HepG2 (cell line): ENCODE measurements around the gene PRKAR2B. TPM values are rescaled to one million over a fixed set of nuclear protein-coding genes. Genes with fewer than 3 reads are reported as not detected.

Experiments
- ATAC-seq: fragments of 200-7000 bp; cut with Tn5 transposase; 3 replicates; pipeline ENCODE4 v1.9.1; 2020; ENCODE audit warnings: mild to moderate bottlenecking, moderate library complexity
- BruUV-seq: library from RNA; stranded (reverse); fragments of 400-500 nt; replicated peaks from 2 replicates; lab custom pipeline; 2021; lab: Mats Ljungman, UMichigan
- CTCF ChIA-PET: fragments of 300-600 bp; formaldehyde crosslinking; extraction: SDS; loops from one replicate; lab custom pipeline; 2021; ENCODE audit warnings: low total read pairs, inconsistent platforms, low intra/inter-chr PET ratio; lab: Yijun Ruan, JAX
- POLR2A ChIA-PET: fragments of 350-600 bp; sonication (Branson Sonifier 250); formaldehyde crosslinking; loops from one replicate; lab custom pipeline; 2020; ENCODE audit warnings: antibody characterized with exemption, inconsistent platforms; lab: Yijun Ruan, JAX
- DNase-seq: peaks from one replicate; pipeline ENCODE4 v3.0.0-alpha.2; 2015; ENCODE audit warnings: low spot score
- FAIRE-seq: peaks from 3 replicates; lab custom pipeline; 2011; peaks lifted over from hg19 to GRCh38; lab: Jason Lieb, UNC
- H2AFZ ChIP-seq: one replicate; pipeline ENCODE4 v1.6.1; 2011; ENCODE audit warnings: low read length, inconsistent platforms
- H3K27ac ChIP-seq: fragments of 300-600 bp; 3 replicates; pipeline ENCODE4 v1.8.0; 2011; ENCODE audit warnings: mixed run types, mild to moderate bottlenecking, mixed read lengths, low read length, inconsistent platforms; ENCODE audit not compliant: insufficient read depth; ENCODE audit errors: extremely low read length
- H3K27me3 ChIP-seq, 2 experiments: fragments of 200-600 bp in 1 of 2; 2 replicates in 1 of 2; 3 replicates in 1 of 2; pipeline versions ENCODE4 v1.6.0 to v1.8.0; 2011; ENCODE audit warnings: low read length in 2 of 2, mild to moderate bottlenecking in 2 of 2, moderate library complexity in 2 of 2, inconsistent platforms in 1 of 2; ENCODE audit not compliant: insufficient read depth in 2 of 2, control insufficient read depth in 1 of 2
- H3K36me3 ChIP-seq, 2 experiments: fragments of 200-600 bp in 1 of 2; replicated peaks in 1 of 2; 2 replicates in 1 of 2; 3 replicates in 1 of 2; pipeline versions ENCODE4 v1.5.1 to v1.8.0; 2011; ENCODE audit warnings: low read length in 2 of 2, inconsistent platforms in 1 of 2; ENCODE audit not compliant: insufficient read depth in 2 of 2, control insufficient read depth in 1 of 2
- H3K4me1 ChIP-seq: 2 replicates; pipeline ENCODE4 v1.5.1; 2012; ENCODE audit warnings: low read length, inconsistent platforms; ENCODE audit not compliant: insufficient read depth
- H3K4me2 ChIP-seq: 2 replicates; pipeline ENCODE4 v1.6.0; 2011; ENCODE audit warnings: low read depth, low read length, inconsistent platforms
- H3K4me3 ChIP-seq, 3 experiments: fragments of 200-600 bp in 1 of 3; sonication (generic), shearing (Covaris generic) in 1 of 3; replicated peaks in 1 of 3; 2 replicates each; pipeline ENCODE4 v1.5.1; 2011 to 2016; ENCODE audit warnings: low read length in 3 of 3, inconsistent platforms in 2 of 3, low read depth in 2 of 3, mild to moderate bottlenecking in 2 of 3, control low read depth in 1 of 3, mixed read lengths in 1 of 3; ENCODE audit not compliant: insufficient read depth in 1 of 3
- H3K79me2 ChIP-seq: one replicate; pipeline ENCODE4 v1.6.1; 2011; ENCODE audit warnings: low read length, inconsistent platforms; ENCODE audit not compliant: insufficient read depth
- H3K9ac ChIP-seq: 2 replicates; pipeline ENCODE4 v1.6.0; 2011; ENCODE audit warnings: mild to moderate bottlenecking, low read depth, low read length, inconsistent platforms; ENCODE audit not compliant: insufficient read depth
- H3K9me3 ChIP-seq: 2 replicates; pipeline ENCODE4 v1.5.1; 2012; ENCODE audit warnings: mild to moderate bottlenecking, low read length
- H4K20me1 ChIP-seq: 2 replicates; pipeline ENCODE4 v1.6.0; 2011; ENCODE audit warnings: inconsistent platforms, mild to moderate bottlenecking, low read length, moderate library complexity; ENCODE audit not compliant: insufficient read depth
- ATF7 ChIP-seq, 2 experiments: fragments of 450-650 bp in 1 of 2; sonication (generic) in 1 of 2; formaldehyde crosslinking in 1 of 2; IDR thresholded peaks; 2 replicates each; pipeline versions ENCODE4 v1.4.0 to v1.6.1; 2016 to 2020; ENCODE audit warnings: antibody characterized with exemption in 1 of 2, mild to moderate bottlenecking in 1 of 2, missing genetic modification reagents in 1 of 2
- CCAR2 ChIP-seq: fragments of 200-400 bp; formaldehyde crosslinking; optimal IDR thresholded peaks from 2 replicates; pipeline ENCODE3; 2018; ENCODE audit warnings: low read depth, mild to moderate bottlenecking, low read length, moderate library complexity
- KDM4B ChIP-seq: sonication (generic); formaldehyde crosslinking; IDR thresholded peaks from 2 replicates; pipeline ENCODE4 v1.4.0; 2020; ENCODE audit warnings: missing genetic modification reagents
- MNT ChIP-seq: fragments of 450-650 bp; IDR thresholded peaks from 2 replicates; pipeline ENCODE4 v1.6.1; 2016
- MXD3 ChIP-seq: IDR thresholded peaks from 2 replicates; pipeline ENCODE4 v1.6.1; 2016; ENCODE audit warnings: mild to moderate bottlenecking, missing biosample characterization, missing genetic modification reagents
- PBX3 ChIP-seq: sonication (generic); formaldehyde crosslinking; IDR thresholded peaks from 2 replicates; pipeline ENCODE4 v1.8.1; 2023; ENCODE audit warnings: missing genetic modification reagents, inconsistent platforms, borderline replicate concordance
- PCBP1 ChIP-seq: fragments of 200-400 bp; formaldehyde crosslinking; IDR thresholded peaks from 2 replicates; pipeline ENCODE4 v1.6.1; 2017; ENCODE audit warnings: mild to moderate bottlenecking, low read depth, low read length, borderline replicate concordance
- REPIN1 ChIP-seq: sonication (generic); formaldehyde crosslinking; IDR thresholded peaks from 2 replicates; pipeline ENCODE4 v1.8.0; 2022; ENCODE audit warnings: missing genetic modification reagents, low read depth, mild to moderate bottlenecking, borderline replicate concordance
- SALL1 ChIP-seq: sonication (generic); formaldehyde crosslinking; IDR thresholded peaks from 2 replicates; pipeline ENCODE4 v1.8.0; 2022; ENCODE audit warnings: mild to moderate bottlenecking, missing genetic modification reagents
- U2AF2 ChIP-seq: fragments of 200-400 bp; formaldehyde crosslinking; IDR thresholded peaks from 2 replicates; pipeline ENCODE4 v1.6.1; 2017; ENCODE audit warnings: low read depth, mild to moderate bottlenecking, low read length
- ZBTB10 ChIP-seq: sonication (generic); formaldehyde crosslinking; IDR thresholded peaks from 2 replicates; pipeline ENCODE4 v1.4.0; 2020; ENCODE audit warnings: missing genetic modification reagents, borderline replicate concordance
- ZFP62 ChIP-seq: sonication (generic); formaldehyde crosslinking; IDR thresholded peaks from 2 replicates; pipeline ENCODE4 v1.4.0; 2020; ENCODE audit warnings: missing genetic modification reagents
- ZNF580 ChIP-seq: IDR thresholded peaks from 2 replicates; pipeline ENCODE4 v1.6.1; 2016; ENCODE audit warnings: low read depth, borderline replicate concordance
- ZNF704 ChIP-seq: sonication (generic); formaldehyde crosslinking; IDR thresholded peaks from 2 replicates; pipeline ENCODE4 v1.8.1; 2023; ENCODE audit warnings: mild to moderate bottlenecking, inconsistent platforms, moderate library complexity, missing genetic modification reagents, borderline replicate concordance
- WGBS: methylation state at CpG from one replicate; pipeline ENCODE4 v1.1.6; 2017; ENCODE audit warnings: low lambda C conversion rate; 5-methylcytosine and 5-hydroxymethylcytosine counted together
- in situ Hi-C: cut with HindIII; loops from 2 replicates; pipeline ENCODE4 v1.10.0; 2017; ENCODE audit warnings: low pct_unique_long_range_greater_than_20kb; ENCODE audit not compliant: extremely low pct_ligation_motif_present
- intact Hi-C: fragments of 100-400 bp; cut with micrococcal nuclease; formaldehyde crosslinking; loops from one replicate; pipeline ENCODE4 v1.10.0; 2022; ENCODE audit not compliant: unreplicated experiment
- polyA plus RNA-seq, 8 experiments: library from polyadenylated mRNA; depleted of rRNA in 3 of 8; stranded (reverse) in 7 of 8; unstranded in 1 of 8; fragments of >200 nt; fragmentation: Illumina TruSeq in 4 of 8; extraction: Trizol in 4 of 8; gene quantifications; 2 replicates each; pipeline versions ENCODE4 v1.2.1 to v1.2.3, GENCODE V29; 2011 to 2016; ENCODE audit warnings: low read depth in 4 of 8, missing spikeins in 1 of 8, mixed read lengths in 1 of 8; ENCODE audit not compliant: insufficient read depth in 1 of 8
- total RNA-seq, 5 experiments: library from RNA; depleted of rRNA; stranded (reverse); fragments of >200 nt; fragmentation: Illumina TruSeq; extraction: Trizol; gene quantifications; 2 replicates each; pipeline ENCODE4 v1.2.3, GENCODE V29; 2016; ENCODE audit warnings: low read depth in 1 of 5

The PRKAR2B gene
- total and polyA plus RNA-seq, 2 of the 13 experiments (the other 11 are each of a cell fraction or from before 2014, with no cell fraction given) = not detected

- TF ChIP-seq ZFP62 (CRISPR knock-in tag) = no peak
- TF ChIP-seq PCBP1 = no peak
- TF ChIP-seq U2AF2 = no peak
- no peak for TF ChIP-seq ZNF580
These were observed 49.7 kb upstream of the PRKAR2B start (continued) for GRCh38 chr7:106994833-106995232.

GRCh38 chr7:106997487-106998271 lies 46.8 kb upstream of the PRKAR2B start:
- Histone ChIP-seq H3K27ac (no peak overlapping the region), H3K4me2 (no peak overlapping the region), H3K36me3 (no peaks in the 10 kb centered on the region), H3K4me3 (no peak overlapping the region), H3K9me3 (no peaks in the 10 kb centered on the region), H3K4me1 (no peaks in the 10 kb centered on the region), H4K20me1 (no peaks in the 10 kb centered on the region), H3K9ac (no peak overlapping the region), H3K79me2 (no peaks in the 10 kb centered on the region), H3K27me3 (no peaks in the 10 kb centered on the region), H2AFZ (no peak overlapping the region)
- in situ Hi-C loops = no loop called here
- ATAC-seq = no peak
- 10% methylated on average over 5 of the region's 5 CpGs for WGBS
- no peak for FAIRE-seq
- ChIA-PET POLR2A (no interaction called here), CTCF (no interaction called here)
- intact Hi-C loops = no loop called here
- no peak for DNase-seq
- BruUV-seq = no TSS peak
- TF ChIP-seq MNT (0 out of 2 replicates have a peak, but pooled peaks have one; percentile 28), ATF7 (IDR thresholded peaks at IDR 0.05) (peak; percentile 63), ATF7 (CRISPR knock-in tag; IDR thresholded peaks at IDR 0.05) (no peak), CCAR2 (no peak), REPIN1 (CRISPR knock-in tag) (no peak), MXD3 (CRISPR knock-in tag) (no peak), KDM4B (CRISPR knock-in tag) (no peak), ZNF704 (CRISPR knock-in tag) (no peak), PBX3 (CRISPR knock-in tag) (no peak), ZBTB10 (no peak), SALL1 (CRISPR knock-in tag) (no peak)
